ENCODE data around the gene KLHDC10.
"Not testable (repeated sequence)": the region's sequence is repeated elsewhere in the genome, so short reads cannot be mapped to it uniquely, and the experiment has no call there.

The KLHDC10 gene

DNA sequence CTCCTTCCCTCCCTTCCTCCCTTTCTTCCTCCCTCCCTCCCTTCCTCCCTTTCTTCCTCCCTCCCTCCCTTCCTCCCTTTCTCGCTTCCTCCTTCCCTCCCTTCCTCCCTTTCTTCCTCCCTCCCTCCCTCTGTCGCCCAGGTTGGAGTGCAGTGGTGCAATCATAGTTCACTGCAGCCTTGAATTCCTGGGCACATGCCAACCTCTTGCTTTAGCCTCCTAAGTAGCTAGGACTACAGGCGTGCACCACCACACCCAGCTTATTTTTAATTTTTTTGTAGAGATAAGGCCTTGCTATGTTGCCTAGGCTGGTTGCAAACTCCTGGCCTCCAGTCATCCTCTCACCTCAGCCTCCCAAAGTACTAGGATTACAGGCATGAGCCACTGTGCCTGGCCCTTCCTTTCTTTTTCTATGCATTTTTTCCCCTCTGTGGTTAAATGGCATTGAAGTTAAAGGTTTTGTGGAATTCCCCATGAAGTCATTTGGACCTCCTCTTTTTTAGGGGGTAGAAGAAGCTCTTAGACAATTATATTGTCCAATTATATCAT is 9.6 kb downstream of the KLHDC10 start:
- DNase-seq: no peak

DNA sequence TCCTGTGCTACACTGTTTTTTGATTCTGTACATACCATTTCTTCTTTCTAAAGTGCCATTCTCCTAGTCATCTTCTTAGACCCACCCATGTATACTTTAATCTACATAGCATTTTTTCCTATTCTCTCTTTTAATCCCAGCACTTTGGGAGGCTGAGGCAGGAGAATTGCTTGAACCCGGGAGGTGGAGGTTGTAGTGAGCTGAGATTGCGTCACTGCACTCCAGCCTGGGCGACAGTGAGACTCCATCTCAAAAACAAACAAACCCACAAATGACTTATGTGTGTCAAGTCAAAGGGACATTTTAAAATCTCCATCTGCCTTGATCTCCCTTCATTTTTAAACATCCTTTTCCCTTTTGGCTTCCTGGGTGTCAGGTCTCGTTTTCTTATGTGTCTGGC is 13.2 kb downstream of the KLHDC10 start:
- not testable (repeated sequence) for DNase-seq

DNA sequence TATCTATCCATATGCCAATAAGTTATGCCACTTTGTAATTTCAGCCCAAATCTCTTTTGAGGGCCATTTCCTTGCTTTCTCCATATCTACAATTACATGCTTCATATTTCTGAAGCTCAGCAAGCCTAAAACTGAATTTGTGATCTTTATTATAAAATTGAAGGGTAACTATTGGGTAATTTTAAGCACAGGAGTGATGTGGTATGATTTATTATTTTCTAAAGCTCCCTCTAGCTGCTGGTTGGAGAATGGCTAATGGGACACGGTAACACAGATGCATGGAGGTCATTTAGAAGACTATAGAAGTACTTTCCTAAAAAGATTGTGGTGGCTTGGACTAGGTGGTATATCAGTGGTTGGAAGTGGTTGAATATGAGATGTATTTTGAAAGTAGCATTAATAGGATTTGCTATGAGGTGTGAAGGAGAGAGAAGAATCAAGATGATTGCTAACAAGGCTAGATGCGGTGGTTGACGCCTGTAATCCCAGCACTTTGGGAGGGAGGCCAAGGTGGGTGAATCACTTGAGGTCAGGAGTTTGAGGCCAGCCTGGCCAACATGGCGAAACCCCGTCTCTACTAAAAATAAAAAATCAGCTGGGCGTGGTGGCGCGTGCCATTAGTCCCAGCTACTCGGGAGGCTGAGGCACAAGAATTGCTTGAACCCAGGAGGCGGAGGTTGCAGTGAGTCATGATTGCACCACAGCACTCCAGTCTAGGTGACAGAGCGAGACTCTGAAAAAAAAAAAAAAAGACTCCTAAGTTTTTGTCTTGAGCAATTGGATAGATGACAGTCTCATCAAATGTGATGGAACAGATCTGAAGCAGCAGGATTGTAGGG is 13.9 kb downstream of the KLHDC10 start:
- DNase-seq: no peak

DNA sequence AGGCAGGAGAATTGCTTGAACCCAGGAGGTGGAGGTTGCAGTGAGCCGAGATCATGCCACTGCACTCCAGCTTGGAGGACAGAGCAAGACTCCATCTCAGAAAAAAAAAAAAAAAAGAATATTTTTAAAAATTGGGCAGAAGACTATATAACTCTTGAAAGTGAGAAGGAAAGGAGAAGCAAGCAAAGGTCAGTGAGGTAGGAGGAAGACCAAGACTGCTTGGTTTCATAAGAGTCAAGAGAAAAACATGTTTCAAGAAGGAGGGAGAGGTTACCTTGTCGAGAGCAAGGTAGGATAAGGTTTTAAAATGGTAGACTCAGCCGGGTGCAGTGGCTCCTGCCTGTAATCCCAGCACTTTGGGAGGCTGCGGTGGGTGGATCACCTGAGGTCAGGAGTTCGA is 14.9 kb downstream of the KLHDC10 start:
- not testable (repeated sequence) for DNase-seq

DNA sequence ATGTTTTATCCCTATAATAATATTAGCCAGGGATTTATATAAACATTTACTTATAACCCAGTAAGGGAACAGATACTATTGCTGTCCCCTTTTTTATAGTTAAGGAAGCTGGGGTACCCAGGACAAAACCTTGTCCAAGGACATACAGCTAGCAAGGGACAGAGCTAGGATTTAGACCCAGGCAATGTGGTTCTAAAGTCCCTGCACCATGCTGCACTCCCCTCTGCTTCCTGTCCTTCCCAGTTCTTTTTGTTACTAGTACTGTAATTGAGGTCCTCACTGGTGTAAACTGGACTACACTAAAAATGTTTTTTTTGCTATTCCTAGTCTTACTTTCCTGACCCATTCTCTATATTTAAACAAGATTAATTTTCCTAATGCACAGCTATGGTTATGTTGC is 16.6 kb downstream of the KLHDC10 start:
- DNase-seq: no peak

DNA sequence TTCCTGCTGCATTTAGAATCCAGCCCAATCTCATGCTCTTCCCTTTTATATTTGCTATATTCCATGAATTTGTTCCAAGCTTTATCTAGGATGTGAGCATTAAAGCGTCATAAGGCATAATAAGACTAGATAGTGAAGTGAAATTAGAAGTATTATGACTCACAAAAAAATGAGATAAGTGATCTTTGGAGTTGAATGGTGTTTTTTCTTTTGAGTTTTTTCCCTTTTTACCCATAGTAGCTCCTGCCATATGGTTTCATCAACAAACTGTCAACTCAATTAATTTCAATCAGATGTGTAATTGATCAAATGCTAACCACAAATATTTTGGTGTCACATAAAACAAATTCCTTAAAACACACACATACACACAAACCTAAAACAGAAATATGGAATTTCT is 17.0 kb downstream of the KLHDC10 start:
- DNase-seq: no peak

DNA sequence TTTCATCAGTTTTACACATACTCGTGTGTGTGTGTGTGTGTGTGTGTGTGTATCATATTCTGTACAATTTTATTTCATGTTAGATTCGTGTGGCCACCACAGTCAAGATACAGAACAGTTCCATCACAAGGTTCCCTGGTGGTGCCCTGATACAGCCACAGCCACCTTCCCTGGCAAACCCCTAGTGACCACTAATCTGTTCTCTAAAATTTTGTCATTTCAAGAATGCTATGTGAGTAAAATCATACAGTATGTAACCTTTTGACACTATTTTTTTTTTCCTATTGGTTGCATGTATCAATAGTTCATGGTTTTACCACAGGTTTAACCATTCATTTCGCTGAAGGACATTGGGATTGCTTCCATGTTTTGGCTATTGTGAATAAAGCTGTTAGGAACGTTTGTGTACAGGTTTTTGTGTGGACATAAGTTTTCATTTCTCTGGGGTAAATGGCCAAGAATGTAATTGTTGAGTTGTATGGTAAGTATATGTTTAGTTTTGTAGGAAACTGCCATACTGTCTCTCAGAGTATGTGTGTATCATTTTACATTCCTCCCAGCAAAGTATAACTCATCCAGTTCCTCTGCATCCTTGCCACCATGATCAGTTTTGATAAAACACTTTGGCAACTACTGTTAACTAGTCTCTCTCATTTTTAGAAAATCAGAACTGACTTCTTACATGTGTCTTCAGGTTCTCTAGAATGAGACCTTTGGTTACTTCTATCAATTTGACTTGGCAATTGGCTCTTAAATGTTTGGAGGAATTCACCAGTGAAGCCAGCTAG is 20.6 kb downstream of the KLHDC10 start:
- no peak for DNase-seq

DNA sequence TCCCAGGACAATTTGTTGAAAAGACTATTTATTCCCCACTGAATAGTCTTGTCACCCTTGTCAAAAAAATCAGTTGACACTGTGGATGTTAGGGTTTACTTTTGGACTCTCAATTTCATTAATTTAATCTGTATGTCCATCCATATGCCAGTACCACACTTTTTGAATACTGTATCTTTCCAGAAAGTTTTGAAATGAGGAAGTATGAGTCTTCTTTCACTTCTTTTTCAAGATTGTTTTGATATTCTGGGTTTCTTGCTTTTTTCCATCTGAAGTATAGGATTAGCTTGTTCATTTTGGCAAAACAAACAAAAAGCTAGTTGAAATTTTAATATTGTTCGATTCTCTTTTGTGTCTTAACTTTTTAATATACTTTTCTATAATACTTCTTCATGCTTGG is 21.7 kb downstream of the KLHDC10 start:
- no peak for DNase-seq

DNA sequence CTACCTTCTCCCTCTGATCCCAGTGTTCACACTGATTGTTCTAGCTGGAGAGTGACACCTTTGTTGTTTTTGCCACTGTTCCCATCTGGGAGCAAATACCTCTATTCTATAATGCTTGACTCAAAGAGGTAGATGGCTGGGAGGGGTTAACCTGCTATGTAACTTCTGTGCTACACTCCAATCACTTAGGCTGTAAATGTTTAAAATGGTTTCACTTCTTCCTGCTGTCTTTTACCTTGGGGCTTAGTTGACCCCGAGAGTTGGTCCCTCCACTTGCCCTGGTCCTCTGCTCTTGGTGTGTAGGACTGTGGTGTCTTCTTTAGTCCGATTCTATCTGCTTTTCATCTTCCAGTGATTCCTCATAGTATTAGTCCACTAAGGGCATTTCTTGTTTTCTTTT is 22.3 kb downstream of the KLHDC10 start:
- DNase-seq: no peak

DNA sequence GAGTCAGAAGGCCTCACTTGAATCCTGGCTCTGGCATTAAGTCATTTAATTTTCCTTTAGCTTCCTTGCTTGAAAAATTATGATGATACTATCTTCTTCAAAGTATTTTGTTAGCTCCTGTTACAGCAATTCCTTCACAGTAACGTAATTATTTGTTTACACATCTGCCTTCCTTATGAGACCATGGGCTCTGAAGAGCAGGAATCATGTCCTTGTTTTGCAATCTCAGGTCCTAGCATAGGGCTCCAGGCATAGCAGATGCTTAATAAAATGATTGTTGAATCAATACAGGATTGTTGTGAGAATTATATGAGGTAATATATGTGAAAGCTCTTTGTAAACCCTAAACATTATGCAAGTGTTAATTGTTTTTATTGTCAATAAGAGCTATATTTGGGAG is 25.5 kb downstream of the KLHDC10 start:
- DNase-seq: no peak

DNA sequence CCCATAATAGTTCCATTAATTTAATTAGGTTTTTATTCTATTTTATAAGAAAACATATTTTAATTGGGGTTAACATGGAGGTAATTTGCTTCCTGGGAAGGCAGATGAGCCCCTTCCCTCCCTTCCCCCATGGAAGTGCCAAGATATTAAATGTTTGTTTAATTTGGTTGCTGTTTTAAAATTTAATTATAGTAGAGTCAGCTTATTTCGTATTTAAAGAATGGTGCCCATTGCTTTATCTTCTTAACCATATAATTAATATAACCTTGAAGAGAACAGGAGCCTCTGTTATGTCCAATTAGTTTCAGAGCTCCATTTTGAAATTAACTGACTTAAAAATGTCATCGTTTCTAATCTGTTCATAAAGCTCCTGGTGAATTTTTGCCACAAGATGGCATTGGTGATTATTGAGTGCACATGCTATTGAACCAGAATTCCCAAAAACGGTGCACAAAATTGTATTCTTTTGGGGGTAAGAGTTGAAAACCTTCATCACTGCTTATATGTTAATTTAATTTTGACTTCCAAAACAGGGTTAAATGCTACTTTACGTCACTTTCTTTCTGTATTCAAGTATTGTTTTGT is 26.0 kb downstream of the KLHDC10 start:
- peak; percentile 11 for DNase-seq

DNA sequence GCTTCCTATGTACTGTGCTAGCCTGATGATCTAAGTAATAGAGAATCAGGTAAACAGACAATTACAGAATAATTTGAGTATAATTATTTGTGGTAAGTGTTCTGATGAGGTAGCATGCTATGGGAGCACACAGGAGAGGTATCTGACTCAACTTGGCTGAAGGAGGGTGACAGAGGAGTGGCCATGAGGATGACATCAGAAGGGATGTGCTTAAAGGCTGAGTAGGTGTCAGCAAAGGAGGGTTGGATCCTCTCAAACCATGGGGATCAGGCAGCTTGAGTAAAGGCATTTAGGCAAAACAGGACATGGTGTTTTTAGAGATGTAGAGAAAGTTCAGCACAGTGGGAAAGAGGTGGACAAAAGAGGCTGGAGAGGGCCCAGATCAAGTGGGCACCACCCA is 29.0 kb downstream of the KLHDC10 start:
- DNase-seq: no peak

DNA sequence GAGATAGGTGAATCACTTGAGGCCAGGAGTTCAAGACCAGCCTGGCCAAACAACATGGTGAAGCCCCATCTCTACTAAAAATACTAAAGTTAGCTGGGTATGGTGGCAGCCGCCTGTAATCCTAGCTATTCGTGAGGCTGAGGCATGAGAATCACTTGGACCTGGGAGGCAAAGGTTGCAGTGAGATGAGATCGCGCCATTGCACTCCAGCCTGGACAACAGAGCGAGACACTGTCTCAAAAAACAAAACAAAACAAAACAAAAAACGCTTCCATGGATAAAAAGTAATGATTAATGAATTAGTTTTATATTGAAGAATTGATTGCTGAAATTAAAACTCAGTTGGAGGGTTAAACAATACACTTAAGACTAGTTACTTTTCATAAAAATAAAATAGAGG is 32.3 kb downstream of the KLHDC10 start:
- no peak for DNase-seq

DNA sequence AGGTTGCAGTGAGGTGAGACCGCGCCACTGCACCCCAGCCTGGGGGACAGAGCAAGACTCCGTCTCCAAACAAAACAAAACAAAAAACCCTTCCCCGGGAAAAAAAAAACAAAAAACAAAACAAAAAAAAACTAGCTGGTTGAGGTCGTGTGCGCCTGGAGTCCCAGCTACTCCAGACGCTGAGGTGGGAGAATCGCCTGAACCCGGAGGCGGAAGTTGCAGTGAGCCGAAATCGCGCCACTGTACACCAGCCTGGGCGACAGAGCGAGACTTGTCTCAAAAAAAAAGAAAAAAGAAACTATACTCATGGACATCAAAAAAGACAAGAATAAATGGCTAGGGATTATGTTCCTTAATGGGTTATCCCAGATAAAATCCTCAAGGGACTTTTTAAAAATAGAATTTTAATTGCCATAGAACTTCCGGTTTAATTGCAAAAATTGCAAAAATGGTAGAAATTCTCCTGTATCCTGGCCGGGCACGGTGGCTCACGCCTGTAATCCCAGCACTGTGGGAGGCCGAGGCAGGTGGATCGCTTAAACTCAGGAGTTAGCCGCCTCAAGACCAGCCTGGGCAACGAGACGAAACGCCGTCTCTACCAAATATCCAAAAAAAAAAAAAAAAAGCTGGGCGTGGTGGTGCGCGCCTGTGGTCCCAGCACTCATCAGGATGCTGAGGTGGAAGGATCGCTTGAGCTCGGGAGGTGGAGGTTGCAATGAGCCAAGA is 37.8 kb downstream of the KLHDC10 start:
- DNase-seq: no peak

DNA sequence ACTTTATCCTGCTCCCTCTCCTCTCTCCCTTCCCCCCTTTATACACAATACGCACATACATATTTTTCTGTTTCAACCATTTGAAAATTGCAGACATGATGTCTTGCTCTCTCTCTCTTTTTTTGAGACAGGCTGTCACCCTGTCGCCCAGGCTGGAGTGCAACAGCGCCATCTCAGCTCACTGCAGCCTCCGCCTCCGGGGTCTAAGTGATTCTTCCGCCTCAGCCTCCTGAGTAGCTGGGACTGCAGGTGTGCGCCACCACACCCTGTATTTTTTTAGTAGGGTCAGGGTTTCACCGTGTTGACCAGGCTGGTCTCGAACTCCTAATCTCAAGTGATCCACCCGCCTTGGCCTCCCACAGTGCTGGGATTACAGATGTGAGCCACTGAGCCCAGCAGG is 38.5 kb downstream of the KLHDC10 start:
- no peak for DNase-seq

DNA sequence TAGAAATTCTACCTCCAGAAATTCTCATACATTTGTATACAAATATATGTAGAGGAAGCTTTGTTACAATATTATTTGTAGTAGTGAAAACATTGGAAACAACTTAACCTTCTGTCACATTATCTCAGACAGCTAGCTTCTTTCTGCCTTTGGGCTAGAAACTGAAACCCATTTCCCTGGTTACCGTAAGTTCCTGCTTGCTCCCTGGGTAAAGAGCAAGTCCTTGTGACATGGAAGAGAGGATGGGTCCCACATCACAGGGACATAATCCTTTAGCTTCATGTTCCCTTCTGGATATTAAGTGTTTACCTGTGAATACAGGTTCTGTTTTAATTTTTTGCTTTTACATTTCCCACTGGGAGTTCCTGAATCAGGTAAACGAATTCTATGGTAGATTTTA is 41.8 kb downstream of the KLHDC10 start:
- no peak for DNase-seq

DNA sequence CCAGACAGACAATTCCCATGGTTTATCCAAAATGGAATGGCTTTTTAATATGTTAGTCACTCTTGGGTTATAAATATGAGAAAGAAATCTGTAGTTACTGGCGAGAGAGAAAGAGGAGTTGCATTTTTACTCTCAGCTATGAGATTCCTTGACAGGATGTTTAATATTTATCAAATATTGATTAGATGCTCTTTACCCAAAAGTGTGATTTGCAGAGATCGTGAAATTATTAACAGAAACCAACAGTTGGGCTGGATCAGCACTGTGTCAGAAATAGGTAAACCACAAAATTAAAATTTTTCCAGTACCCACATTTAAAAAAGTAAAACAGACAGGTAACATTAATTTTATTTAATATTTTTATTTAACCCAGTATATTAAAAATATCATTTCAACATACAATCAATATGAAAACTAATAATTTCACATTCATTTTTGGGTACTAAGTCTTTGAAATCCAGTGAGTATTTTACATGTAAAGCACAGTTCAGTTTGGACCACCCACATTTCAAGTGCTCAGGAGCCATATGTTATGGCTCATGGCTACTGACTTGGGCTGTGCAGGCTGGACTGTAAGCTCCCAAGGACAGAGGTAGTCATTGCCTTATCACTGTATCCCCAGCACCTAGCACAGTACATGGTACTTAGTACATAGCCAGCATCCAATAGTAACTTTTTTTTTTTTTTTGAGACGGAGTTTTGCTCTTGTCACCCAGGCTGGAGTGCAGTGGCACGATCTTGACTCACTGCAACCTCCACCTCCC is 42.5 kb downstream of the KLHDC10 start:
- DNase-seq: no peak

DNA sequence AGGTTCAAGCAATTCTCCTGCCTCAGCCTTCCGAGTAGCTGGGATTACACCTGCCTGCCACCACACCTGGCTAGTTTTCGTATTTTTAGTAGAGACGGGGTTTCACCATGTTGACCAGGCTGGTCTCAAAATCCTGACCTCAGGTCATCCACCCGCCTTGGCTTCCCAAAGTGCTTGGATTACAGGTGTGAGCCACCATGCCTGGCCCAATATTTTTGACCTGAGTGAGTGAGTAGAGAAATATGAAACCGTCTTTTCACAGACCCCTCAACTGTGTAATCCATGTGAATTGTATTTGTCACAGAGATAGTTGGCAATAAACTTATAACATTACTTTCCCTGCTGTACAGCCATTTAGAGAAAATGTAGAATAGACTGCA is 43.1 kb downstream of the KLHDC10 start:
- not testable (repeated sequence) for DNase-seq

DNA sequence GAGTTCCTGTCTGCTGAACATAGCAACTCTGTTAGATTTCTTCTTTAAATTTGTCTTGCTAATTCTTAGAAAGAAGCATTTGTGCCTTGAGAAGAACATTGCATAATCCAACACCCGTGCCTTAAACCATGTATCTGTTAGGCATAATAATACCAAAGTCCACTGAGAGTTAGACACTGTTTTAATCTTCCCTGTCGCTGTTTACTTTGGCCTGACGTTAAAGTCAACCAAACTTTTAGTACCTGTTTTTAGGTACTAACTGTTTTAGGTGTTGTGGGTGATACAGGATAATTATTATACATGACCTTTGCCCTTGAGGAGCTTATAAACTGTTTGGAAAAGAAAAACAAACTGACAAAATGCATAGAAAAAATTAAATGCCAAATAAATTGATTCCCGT is 43.6 kb downstream of the KLHDC10 start:
- DNase-seq: no peak

DNA sequence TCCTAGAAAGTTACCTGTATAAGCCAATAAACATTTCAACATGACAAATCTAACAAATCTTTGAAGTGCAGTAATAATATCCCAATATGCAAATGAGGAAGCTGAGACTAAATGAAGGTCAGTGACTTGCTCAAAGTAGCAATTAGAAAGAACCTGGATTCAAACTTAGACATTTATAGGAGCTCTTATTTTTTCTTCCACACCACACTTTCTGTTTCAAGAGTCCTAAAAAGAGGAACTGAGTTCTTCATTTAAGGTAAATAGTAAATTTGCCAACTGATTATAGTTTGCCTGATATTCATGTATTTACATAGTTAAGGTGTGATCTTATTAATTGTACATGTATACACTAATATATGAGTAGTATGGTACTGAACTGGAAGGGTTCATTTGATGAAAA is 44.0 kb downstream of the KLHDC10 start:
- no peak for DNase-seq

DNA sequence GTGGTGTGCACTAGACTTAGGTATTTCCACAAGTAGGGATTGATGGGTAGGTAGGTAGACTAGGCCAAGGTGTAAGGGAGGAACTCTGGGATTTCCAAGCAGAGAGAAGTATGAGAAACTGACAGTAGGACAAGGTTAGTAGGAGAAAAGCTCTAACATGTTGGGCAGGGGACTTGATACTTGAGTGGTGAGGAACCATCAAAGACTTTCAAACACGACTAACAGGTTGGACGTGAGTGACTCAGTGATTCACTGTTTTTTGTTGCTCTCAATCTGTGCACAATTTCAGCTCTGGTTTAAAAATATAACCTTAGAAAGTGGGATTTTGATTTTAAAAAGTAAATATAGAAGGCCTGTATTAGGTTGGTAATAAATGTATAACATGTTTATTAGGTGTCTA is 44.4 kb downstream of the KLHDC10 start:
- DNase-seq: no peak

DNA sequence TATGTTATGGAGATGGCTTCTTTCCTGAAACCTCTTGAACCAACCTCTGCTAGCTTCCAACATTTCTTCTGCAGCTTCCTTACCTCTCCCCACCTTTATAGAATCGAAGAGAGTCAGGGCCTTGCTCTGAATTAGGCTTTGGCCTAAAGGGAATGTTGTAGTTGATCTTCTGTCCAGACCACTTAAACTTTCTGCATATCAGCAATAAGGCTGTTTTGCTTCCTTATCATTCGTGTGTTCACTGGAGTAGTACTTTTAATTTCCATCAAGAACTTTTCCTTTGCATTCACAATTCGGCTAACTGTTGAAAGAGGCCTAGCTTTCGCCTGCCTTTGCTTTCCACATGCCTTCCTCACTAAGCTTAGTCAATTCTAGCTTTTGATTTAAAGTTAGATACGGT is 48.0 kb downstream of the KLHDC10 start:
- DNase-seq: no peak
